NCI-H128 (cell line): Measurements from ENCODE around the gene GC.
A peak's percentile ranks its signal among the peaks of the same experiment; 100 is the strongest.
"Not testable (repeated sequence)": the region's sequence is repeated elsewhere in the genome, so short reads cannot be mapped to it uniquely, and the experiment has no call there.

Experiments used
- DNase-seq: peaks from one replicate; lab custom pipeline; 2025; ENCODE audit not compliant: unreplicated experiment; lab: John Stamatoyannopoulos, UW

Gene GC

GRCh38 chr4:71768123-71768522, 15.8 kb downstream of the GC start:
- no peak for DNase-seq

DNA sequence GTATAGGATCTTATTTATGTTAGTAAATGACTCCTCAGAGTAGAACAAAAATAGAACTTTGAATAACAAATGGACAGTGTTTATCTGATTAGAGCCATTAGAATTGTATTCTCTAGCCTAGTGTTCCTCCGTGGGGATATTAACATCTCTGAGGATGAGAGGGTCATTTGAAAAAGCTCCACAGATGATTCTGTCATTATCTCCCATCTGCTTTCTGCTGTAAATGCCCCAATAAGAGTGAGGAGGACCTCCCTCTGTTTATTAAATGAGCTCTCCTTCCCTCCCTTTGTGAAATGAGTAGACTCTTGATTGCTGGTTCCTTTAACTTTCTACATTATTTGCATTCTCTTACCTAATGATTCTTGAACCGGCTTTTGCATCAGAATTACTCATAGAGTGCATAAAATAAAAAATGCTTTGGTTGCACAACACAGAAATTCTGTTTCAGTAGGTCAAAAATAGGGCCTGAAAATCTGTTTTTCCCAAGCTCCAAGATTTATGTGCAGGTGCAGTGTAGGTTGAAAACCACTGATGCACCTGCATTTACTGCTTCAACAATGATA, 18.0 kb downstream of the GC start:
- no peak for DNase-seq

- DNase-seq: no peak
Observed at GRCh38 chr4:71765350-71765749, 18.5 kb downstream of the GC start.

GRCh38 chr4:71752383-71753042, 31.4 kb downstream of the GC start:
- DNase-seq: no peak

- peak; percentile 3 for DNase-seq
Observed at GRCh38 chr4:71749008-71749594, 34.8 kb downstream of the GC start.

DNA sequence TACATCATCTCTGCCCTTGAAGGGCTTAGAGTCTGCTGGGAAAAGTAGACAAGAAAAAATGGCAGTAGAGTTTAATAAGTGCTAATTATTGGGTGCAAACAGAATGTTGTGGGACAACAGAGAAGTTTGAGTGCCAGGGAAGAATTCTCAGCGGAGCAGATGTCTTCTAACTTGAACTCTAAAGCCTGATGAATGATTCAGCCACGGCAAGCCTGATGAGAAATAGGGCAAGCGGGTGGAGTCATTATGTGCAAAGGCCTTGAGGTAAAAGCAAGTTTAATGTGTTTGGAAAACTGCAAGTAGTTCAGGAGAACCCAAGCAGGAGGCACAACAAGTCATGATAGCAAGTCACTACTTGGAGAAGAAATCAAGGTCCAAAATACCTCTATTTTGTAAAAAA, 37.5 kb downstream of the GC start:
- no peak for DNase-seq

GRCh38 chr4:71738782-71739181, 45.1 kb downstream of the GC start:
- not testable (repeated sequence) for DNase-seq

DNA sequence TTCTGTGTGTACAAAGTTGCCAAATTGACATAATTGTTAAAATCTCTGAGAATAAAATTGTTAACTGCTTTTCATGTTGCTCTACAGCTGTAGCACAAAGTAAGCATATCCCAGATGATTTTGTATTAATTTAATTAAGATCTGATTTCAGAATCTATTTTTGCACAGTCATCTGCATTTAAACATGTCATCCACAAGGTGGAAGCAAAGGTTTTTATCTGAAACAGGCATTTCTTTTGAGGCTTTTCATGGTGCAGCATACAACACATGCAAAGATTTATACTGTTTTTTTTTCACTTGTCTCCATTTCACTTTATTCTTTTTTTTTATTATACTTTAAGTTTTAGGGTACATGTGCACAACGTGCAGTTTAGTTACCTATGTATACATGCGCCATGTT, 51.2 kb downstream of the GC start:
- DNase-seq: no peak

- no peak for DNase-seq
Observed at GRCh38 chr4:71732066-71732465, 51.8 kb downstream of the GC start.

GRCh38 chr4:71729856-71730255, 54.0 kb downstream of the GC start:
- DNase-seq: no peak

DNA sequence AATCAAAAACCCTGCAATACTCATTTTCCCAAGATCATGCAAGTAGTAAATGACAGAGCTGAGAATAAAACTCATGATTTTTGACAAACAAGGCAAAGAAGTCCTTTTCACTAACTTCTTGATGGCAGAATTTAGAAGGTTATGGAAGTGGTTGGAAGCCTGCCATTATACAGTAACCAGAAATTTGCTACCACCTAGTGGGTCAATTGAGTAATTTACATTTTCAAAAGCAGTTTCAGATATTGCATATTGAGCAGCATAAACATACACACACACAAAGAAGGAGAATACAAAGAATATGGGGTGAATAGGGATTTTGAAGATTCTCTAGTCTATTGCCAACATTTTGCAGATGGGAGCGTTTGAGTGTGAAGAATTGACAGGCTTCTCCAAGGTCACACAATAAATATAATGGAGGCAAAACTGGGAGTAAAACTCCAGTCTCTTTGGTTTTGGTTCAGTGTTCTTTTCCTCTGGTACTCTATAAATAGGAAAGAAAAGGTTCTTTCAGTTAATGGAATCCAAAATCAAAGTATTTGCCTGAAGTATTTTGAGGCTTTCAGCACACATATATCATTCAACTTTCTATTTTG, 70.2 kb downstream of the GC start:
- DNase-seq: no peak

GRCh38 chr4:71711985-71712348, 71.9 kb downstream of the GC start:
- no peak for DNase-seq

DNA sequence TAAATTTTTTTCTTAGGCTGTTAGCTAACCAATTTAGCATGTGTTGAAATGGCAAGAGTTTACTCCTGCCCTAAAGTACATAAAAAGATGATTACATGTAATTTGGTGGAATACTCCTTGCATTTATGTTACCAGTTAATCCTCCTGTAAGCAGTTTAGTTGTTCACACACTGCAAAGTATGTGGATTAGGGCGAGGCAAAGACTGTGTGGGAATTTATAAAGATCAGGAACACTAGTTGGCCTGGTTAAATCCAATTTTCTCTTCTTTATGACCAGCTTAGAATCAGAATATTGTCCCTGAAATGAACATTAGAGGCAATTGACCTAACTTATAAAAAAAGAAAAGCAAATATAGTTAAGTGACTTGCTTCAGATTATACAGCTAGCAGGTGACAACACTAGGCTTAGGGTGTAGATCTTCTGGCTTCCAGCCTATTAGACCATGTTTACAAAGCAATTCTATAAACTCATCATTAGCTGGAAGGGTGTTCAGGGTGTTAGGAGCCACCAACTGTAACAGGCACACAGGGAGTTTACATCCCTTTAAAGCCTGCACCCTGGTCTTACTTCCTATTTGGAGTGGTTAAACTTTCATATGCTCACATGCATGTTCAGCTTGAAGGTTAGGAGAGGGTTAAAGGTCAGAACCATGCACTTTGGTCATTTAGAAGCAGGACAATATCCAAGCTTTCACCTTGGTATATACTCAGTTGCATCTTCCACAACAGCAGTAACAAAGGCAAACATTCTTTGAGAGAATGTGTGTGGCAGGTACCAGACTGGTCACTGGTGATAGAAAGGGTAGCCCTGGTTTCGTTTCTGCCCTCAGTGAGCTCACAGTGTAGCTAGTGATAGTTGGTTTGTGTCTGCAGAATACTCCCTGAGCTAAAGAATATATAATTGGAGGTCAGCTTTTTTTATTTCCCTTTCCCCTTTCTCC, 72.6 kb downstream of the GC start:
- DNase-seq: no peak

DNA sequence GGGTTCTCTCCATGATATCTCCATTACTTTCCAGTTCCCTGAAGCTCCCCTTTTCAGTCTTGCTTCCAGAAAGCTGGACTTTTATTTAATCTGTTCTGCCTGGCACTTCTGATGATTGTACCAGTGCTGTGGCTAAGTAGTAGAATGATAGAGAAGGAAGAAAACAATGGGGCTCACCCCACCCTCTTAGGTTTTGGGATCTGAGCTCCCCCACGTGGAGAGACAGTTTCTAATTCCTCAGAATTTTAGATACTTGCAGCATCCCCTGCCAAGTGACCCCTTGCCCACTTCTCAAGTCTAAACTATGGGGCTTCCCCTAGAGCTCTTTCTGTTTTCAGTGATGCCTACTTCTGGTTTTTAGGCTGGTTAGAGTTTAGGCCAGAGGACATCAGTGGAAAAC, 73.9 kb downstream of the GC start:
- no peak for DNase-seq

DNA sequence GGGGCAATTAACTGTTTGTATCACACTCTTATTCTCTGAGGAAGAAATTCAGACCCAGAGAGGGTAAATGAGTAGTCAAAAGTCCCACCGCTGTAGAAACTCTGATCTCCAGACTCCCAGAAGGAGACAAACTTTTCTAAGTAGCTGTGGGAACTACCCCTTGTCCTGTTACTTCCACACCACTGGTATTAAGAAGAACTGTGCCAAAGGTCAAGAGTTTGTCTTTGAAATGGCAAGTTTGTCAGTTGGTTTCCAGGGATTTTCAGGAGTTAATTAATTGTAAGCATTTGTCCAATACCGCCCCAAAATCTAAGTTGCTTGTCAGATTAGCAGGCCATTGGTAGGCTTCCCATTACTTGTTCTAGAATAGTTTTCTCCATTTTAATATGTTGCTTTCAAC, 85.7 kb downstream of the GC start:
- no peak for DNase-seq

GRCh38 chr4:71697031-71697430, 86.8 kb downstream of the GC start:
- DNase-seq: no peak

DNA sequence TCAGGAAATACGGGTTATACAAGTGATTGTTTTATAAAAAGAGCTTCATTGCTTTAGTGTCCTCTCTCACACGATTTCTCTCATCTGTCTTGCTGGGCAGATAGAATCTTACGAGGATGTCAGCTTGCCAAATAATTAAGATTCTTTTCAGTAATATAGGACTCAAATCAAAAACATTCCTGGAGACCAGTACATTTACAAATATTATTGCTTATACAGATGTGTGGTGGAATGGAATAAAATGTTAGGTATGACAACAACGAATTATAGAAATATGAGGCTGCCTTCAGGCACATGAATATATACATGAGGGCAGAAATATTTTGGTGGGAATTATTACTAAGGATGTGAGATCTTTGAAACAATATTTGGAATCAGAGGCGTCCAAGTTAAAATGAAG, 88.9 kb downstream of the GC start:
- DNase-seq: no peak

DNA sequence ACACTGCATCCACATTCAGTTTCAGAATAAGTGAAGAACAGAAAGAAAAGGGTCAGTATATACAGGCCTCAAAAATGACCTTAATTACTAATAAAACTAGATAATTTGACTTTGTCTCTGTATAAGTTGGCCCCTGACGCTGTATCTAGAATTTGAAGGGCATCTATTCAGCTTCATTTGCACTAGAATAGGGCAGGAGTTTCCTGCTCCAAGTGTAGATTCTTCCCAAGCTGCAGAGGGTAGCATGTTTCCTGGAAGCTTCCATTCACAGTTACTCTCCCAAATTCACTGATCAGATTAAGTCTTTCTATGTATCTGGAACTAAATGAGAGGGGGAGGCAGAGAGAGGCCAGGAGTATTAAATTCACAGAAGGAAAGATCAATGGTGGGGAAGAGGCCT, 90.9 kb downstream of the GC start:
- no peak for DNase-seq

- DNase-seq: no peak
Observed at GRCh38 chr4:71692198-71692597, 91.7 kb downstream of the GC start.
